GM21723 (cell line): ENCODE results near the gene DENND2C.
"Not testable (repeated sequence)": the region's sequence is repeated elsewhere in the genome, so short reads cannot be mapped to it uniquely, and the experiment has no call there.

Experiments
- ATAC-seq: cut with Tn5 transposase; IDR thresholded peaks from one replicate; pipeline ENCODE4 v1.9.1; 2021; ENCODE audit warnings: mild to moderate bottlenecking, moderate library complexity; ENCODE audit not compliant: unreplicated experiment

Gene DENND2C

DNA sequence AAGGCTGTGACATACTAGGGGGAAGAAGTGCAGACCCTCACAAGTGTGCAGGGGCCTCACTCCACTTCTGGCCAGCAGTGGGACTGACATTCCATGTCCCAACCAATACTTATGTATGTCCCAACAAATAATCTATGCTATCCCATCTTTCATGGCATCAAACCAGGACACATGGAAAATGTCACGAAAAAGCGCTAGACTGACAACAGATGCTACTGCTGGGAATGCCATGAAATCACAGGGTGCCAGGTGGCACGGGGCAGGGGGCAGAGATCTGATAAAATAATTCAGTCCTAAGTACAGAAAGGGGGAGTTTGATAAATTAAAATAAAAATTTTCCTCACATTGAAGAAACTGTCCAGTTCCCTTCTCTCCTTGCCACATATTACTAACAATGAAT is 60.8 kb downstream of the DENND2C start:
- no peak for ATAC-seq

DNA sequence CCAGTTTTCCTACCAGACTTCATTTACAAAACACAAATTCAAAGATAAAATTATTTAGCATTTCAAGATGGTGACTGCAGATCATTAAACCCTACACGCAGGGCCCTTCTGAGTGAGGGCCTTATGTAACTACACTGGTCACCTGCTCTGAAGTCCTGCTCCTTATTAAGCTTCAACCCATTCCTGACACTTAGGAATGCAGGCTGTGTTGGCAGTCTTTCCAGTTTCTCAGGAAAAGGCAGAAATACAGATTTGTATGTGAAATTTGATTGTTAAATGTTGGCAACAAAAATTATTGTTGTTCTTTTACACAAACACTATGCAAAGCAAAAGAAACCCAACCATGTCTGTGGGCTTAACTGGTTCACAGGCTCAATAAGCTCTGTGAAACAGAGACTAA is 62.6 kb downstream of the DENND2C start:
- ATAC-seq, result no peak

DNA sequence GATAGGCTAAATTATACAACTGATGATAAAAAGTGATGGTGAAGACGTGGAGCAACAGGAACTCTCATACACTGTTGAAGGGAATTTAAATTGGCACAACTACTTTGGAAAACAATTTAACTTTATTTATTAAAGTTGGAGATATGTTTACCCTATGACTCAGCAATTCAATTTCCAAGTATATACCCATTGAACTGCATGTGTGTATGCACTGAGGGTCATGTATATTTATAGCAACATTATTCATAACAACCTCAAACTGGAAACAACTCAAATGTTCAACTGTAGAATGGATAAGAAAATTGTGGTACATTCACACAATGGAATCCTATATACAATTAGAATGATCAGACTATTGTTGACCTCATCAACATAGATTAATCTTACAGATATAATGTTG is 71.9 kb downstream of the DENND2C start:
- ATAC-seq, result no peak

- ATAC-seq, result no peak
These were observed 74.2 kb downstream of the DENND2C start for GRCh38 chr1:114595602-114596001.

DNA sequence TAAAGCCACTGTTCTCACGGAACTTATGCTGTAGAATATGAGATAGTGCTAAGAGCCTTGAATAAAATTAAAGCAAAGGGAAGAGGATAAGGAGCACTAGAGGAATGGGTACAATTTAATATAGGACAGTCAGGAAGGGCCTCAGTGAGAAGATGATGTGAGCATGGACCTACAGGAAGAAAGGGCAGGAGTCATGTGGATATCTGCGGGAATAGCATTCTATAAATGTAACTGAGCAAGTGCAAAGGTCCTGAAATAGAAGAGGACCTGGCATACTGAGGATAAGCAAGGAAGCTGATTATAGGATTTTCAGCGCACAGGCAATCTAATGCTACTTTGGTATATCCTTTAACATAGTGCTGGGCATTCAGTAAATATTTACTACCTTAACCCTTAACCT is 75.8 kb downstream of the DENND2C start:
- ATAC-seq, result no peak

GRCh38 chr1:114589122-114589521 is 80.7 kb downstream of the DENND2C start:
- no peak for ATAC-seq

GRCh38 chr1:114588196-114588689 is 81.6 kb downstream of the DENND2C start:
- ATAC-seq, result no peak

DNA sequence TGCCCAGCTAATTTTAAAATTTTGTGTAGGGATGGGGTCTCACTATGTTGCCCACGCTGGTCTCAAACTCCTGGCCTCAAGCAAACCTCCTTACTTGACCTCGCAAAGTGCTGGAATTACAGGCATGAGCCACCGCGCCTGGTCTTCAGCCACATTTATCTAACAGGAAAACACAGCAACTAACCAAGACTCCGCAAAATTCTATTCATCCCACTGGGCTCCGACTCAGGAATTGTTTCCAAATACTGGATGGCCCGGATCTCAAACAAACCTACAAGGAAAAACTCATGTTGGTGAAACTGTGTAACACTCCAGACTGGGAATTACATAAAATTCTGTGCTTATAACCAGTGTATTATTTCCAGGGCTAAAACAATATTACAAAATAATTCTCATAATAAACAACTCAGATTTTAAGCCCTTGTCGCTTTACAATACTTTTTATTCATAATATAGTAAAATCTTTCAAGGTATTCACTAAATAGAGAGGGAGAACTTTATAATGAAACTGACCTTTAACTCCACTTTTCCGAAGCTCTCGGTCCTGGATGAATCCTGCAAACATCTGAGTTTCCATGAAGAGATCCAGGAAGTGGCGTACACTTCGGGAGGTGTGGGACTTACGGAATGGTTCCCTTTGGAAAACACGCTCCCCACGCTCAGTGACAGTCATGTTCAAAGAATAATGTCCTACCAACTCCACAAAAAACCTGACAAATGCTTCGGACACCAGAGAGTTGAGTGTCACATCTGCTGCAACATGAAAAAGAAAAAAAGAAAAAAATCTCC is 82.5 kb downstream of the DENND2C start:
- no peak for ATAC-seq

DNA sequence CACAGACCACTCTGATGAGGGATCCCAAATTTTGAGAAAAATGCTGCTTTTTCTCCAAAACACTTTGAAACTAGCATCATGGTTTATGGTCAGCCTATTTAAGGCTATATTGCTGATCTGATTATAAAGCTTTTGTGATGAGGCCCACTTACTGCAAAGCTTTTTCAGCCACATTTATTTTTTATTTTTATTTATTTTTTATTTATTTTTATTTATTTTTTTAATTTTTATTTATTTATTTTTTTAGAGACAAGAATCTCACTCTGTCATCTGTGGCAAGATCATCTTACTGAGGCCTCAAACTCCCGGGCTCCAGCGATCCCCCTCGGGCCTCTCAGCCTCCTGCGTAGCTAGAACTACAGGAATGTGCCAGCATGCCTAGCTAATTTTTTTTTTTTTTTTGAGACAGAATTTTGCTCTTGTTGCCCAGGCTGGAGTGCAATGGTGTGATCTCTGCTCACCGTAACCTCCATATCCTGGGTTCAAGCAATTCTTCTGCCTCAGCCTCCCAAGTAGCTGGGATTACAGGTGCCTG is 83.3 kb downstream of the DENND2C start:
- no peak for ATAC-seq

- ATAC-seq, result no peak
These were observed 84.6 kb downstream of the DENND2C start for GRCh38 chr1:114585231-114585630.

- peak; percentile 99 for ATAC-seq
These were observed 88.2 kb downstream of the DENND2C start, which contains the start of gene BCAS2 for GRCh38 chr1:114581335-114582287. BCAS2 (minus strand) TSS chr1:114581615; CDS start chr1:114581591, 24 bp downstream.

- no peak for ATAC-seq
These were observed 95.5 kb downstream of the DENND2C start for GRCh38 chr1:114574365-114574764.

GRCh38 chr1:114564141-114564540 is 105.7 kb downstream of the DENND2C start:
- ATAC-seq, result no peak

DNA sequence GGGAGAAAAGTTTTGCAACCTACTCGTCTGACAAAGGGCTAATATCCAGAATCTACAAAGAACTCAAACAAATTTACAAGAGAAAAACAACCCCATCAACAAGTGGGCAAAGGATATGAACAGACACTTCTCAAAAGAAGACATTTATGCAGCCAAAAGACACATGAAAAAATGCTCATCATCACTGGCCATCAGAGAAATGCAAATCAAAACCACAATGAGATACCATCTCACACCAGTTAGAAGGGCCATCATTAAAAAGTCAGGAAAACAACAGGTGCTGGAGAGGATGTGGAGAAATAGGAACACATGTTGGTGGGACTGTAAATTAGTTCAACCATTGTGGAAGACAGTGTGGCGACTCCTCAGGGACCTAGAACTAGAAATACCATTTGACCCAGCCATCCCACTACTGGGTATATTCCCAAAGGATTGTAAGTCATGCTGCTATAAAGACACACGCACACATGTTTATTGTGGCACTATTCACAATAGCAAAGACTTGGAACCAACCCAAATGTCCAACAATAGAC is 106.8 kb downstream of the DENND2C start:
- ATAC-seq, result not testable (repeated sequence)

DNA sequence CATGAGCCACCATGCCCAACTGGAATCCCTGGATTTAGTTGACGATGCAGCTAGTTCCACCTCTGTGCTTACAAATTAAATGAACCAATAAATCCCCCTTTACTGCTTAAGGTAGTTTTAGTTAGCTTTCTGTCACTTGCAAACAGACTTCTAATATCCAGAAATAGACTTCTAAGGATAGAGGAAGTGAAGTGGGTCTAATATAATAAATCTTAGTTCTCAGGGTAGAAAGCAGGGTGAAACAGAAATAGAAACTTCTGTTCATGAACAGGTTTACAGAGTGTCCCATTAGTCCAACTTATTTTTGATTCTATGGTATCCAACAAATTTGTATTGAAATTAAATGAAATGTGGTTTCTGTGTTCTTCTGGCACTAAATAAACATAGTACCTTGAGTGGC is 108.5 kb downstream of the DENND2C start:
- peak; percentile 57 for ATAC-seq

- peak; percentile 63 for ATAC-seq
These were observed 110.5 kb downstream of the DENND2C start for GRCh38 chr1:114559356-114559755.

- ATAC-seq, result peak; percentile 54
These were observed 111.3 kb downstream of the DENND2C start for GRCh38 chr1:114558544-114558943.

DNA sequence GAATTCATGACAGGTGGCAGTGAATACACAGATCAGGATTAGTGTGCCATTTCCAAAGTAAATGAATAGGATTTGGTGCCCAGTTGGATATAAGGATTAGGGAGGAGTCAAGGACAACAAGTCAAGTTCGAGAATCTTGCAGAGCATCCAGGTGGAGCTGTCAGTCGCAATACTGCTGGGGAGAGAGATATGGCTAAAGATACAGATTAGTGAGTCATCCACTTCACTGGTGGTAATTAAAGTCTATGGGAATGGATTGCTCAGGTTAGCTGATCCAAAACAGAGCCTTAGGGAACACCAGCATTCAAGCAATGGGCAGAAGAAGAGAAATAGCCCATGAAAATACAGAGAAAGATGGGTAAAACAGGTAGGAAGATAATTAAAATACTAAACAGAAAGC is 115.3 kb downstream of the DENND2C start:
- no peak for ATAC-seq

GRCh38 chr1:114552106-114552639 is 117.7 kb downstream of the DENND2C start:
- no peak for ATAC-seq

DNA sequence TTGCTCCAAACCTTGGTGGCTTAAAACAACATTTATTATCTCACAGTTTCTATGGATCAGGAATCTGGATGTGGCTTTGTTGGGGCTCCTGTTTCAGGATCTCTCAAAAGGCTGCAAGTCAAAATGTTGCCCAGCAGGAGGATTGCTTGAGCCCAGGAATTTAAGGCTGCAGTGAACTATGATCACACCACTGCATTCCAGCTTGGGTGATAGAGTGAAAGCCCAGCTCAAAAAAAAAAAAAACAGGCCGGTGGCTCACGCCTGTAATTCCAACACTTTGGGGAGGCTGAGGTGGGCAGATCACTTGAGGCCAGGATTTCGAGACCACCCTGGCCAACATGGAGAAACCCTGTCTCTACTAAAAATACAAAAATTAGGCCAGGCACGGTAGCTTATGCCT is 118.4 kb downstream of the DENND2C start:
- no peak for ATAC-seq

DNA sequence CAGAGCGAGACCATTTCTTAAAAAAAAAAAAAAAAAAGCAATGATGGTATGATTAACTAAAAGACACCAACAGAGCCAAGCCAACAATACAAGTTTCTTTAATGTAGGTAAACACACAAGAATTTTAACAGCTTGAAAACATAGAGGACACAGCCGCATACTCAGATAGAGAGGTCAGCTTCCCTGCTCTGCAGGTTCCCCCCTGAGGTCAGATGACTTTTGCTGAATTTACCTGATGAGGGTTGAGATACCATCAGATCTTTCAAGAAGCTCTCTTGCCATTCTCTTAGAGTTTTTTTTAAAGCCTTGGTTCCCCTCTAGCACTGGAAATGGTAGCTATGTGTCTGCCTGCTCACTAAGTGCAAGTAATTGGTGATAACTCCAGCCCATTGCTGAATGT is 119.5 kb downstream of the DENND2C start:
- ATAC-seq, result no peak
